A172 (cell line): ENCODE measurements around the gene KIAA1614. TPM values are rescaled to one million over a fixed set of nuclear protein-coding genes. Genes with fewer than 3 reads are reported as not detected.

Experiments used
- DNase-seq: peaks from one replicate; pipeline ENCODE4 v3.0.0-alpha.2; 2015; ENCODE audit warnings: low spot score
- total RNA-seq: library from RNA; depleted of rRNA; stranded (reverse); fragments of >200 nt; shearing (Covaris generic); gene quantifications from 2 replicates; pipeline ENCODE4 v1.2.3, GENCODE V29; 2014

The KIAA1614 gene
- total RNA-seq, 1 experiment from 2014 or later = 9.4 TPM

DNA sequence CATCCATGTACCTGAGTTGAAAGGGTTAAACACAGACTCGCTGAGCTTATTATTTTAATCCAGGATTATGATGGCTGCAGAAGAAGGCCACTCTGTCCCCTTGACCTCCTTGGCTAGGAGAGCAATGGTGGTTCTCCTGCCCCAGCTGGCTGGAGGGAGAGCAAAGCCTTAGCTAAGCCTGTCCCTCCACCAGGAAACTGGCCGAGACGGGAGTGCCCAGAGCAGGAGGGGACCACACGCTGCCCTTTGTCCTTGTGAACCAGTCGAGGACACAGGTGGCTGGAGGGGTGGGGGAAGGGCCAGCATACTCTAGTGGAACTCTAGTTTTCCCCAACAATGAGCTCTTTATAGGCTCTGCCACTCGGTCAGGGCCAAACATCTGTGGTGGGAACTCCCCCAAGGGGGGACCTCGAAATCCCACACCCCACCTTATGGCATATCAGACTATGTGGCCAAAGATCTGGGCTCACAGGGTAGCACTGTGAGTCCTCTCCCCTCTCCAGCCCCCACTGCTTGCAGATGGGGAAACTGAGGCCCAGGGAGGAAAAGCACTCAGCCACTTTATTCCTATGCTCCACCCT lies 12.9 kb downstream of the KIAA1614 start:
- no peak for DNase-seq

GRCh38 chr1:180926164-180926981 lies 13.7 kb downstream of the KIAA1614 start:
- DNase-seq = peak; percentile 66

DNA sequence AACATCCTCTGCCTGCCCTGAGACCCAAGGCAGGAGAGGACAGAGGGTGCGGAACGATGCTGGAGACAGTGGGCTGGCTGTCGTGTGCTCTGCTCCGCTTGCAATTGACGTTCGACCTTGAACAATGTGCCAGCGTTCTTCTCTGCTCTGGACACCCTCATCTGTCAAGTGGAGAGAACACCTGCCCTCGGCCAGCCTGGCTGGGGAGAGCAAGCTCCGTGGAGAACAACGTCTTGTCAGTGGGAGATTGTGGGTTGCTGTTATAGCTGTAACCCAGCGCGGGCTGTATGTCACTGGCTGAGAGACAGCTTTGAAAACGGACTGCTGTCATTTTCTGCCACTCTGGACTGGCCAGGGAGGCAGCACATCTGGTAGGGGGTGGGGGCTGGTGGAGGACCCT lies 14.7 kb downstream of the KIAA1614 start:
- DNase-seq = no peak

- DNase-seq = no peak
Observed at GRCh38 chr1:180927841-180928240, 15.1 kb downstream of the KIAA1614 start.

DNA sequence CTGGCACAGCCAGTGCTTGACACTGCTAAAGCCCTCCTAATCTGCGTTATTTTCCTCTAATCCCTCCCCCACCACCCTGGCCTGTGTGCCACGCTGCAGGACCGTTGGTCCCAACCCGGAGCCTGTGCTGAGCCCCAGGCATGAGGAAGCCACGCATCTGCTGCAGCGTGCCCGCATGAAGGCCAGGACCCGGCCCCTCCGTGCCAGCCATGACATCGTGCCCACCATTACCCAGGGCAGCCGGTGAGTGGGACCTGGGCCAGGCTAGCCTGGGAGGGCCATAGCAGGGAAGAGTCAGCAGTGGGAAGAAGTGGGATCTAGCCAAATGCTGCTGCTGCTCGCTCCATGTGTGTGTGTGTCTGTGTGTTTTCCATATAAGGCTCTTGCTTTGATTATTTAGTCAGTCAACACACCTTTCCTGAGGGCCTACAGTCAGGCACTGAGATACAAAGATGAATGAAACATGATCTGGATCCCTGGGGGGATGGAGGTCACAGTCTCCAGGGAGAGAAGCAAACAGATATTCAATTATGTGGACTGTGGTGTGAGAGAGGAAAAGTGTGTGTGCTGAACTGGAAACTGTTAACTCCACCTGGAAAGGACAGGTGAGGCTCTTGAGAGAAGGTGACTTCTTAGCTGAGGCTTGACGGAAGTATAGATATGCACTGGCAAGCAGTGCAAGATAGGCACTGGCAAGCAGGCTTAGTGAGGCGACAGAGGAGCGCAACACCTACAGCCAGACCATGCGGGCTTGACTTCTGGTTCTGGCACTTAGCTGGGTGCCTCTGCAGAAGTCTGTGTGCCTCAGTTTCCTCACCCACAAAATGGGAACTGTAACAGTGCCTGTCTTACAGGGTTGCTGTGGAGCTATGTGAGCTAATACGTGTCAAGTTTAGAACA lies 15.9 kb downstream of the KIAA1614 start:
- DNase-seq = no peak

DNA sequence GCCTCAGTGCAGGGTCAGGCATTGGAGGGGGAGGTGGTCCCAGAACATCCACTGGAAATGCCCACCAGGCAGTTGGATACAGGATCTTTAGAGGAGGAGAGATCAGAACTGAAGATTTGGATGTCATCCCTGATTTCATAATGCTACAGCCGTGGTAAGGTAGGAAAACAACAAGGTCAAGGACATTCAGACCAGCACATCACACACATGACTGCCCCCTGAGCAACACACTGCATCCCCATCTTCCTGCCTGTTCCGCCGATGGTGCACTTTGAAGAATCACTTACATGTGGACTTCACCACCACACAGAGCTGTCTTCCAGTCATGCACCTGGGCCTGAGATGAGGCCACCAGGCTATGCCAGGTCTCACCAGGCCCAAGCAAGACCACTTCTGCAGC lies 16.7 kb downstream of the KIAA1614 start:
- DNase-seq = no peak

- no peak for DNase-seq
Observed at GRCh38 chr1:180930687-180931086, 18.0 kb downstream of the KIAA1614 start.

- no peak for DNase-seq
Observed at GRCh38 chr1:180931529-180931928, 18.8 kb downstream of the KIAA1614 start.

GRCh38 chr1:180932378-180932777 lies 19.7 kb downstream of the KIAA1614 start:
- no peak for DNase-seq

DNA sequence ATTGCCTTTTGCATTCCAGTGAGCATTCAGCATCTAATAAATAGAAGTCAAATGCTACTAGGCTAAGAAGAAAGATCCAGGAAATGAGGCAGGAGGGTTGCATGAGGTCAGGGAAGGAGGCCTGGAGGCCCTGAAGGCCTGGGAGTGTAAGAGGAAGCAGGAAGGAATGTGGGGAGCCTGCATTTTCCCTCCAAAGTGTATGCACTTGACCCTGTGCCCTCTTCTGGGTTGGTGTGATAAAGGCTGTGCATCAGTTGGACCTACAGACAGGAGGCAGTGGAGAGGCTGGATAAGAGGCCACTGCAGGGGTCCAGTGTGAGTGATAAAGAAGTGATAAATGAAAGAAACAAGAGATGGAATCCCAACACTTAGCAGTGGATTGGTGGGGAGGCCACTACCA lies 20.4 kb downstream of the KIAA1614 start:
- DNase-seq = no peak

- no peak for DNase-seq
Observed at GRCh38 chr1:180934563-180934962, 21.9 kb downstream of the KIAA1614 start.

DNA sequence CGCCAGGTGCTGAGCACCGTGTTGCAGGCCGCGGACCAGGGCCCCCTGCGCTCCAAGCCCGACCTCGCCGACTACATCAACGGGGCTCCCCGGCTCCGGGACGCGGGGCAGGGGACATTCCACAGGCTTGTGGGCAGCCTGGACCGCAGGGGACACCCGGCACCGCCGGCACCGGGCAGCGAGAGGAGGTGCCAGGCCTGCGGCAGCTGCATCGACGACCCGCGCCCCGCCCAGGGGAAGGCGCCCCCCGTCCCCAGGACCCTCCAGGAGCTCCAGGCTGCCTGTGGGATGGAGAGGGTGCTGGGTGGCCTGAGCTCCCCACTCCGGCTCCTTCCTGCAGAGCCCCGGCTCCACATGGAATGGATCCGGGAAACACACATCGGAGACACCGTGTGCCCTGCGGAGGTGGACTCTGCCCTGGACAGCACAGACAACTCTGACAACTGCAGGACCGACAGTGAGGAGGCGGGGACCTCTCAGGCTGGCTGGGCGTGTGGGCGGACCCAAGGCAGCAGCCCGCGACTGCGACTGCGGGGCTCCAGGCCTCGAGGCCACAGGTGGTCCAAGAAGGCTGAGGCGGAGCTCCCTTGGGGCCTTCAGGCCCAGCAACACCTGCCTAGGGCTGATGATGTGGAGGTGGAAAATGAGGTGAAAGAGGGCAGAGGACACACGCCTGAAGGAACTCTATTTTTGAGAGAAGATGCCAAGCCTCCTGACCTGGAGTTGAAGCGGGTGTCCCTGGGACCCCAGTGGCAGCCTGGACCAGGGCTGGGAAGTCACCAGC lies 22.8 kb downstream of the KIAA1614 start:
- no peak for DNase-seq

DNA sequence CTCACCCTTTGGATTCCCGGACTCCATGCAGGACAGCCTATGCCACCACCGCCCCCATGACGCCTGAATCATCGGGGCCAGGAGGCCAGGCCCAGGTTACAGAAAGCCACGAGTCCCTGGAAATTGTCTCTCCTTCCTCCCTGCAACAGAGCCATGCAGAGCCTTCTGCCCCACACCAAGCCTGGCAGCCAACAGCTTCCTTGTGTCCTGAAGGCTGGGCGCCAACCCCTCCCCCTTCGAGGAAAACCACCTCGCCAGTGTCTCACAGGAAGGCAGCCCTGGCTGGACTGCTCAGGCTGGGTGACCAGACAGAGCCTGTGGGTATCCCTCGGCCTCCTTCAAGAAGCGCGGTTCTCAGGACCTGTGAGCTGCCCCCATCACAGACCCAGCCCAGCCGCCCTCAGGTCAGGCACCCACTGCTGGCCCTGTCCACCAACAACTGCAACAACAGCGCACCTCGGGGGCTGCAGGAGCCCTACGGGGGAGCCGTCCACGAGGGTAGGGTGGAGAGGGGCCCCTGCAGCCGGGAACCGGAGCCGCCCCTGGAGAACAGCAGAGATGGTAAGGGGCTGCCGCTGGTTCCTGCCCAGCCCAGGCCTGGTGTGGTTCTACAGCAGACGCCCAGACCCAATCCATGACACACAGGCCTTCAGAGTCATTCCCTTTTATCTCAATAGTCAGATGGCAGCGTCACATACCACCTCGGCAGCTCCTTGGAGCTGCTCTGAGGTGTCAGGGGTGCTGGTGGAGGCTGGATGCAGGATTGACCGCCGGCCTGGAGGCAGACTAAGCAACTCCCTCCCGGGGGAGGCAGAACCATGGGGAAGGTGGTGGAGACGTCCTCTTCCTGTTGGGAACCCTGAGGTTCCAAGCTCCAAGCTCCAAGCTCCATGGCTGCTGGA lies 23.7 kb downstream of the KIAA1614 start:
- DNase-seq = no peak

GRCh38 chr1:180937012-180937372 lies 24.3 kb downstream of the KIAA1614 start:
- DNase-seq = no peak

DNA sequence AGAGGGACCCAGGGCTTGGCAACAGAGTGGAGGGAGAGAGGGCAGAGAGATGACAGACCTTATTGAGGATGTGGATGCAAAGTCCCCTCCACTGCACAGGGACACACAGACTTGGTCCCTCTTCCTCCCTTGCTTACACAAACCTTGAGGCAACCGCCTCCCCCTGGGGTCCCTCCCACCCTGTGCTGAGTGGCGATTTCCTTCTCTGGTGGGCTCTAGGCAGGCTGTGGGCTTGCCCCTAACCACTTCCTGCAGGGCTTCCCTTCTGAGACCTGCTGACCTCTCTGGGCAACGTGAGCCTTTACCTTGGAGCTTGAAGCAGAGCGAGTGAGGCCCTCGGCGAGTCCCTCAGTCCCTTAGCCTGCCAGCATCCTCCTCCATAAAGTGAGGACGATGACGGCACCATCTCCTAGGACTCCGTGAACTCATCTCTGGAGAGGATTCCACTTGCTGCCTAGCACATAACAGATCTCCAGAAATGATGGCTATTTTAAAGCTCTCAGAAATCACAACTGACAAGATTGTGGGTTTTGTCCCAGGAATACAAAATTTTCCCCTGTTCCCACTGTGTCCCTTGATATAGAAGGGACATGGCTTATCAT lies 25.0 kb downstream of the KIAA1614 start:
- DNase-seq = no peak

- DNase-seq = no peak
Observed at GRCh38 chr1:180939073-180939710, 26.5 kb downstream of the KIAA1614 start.

DNA sequence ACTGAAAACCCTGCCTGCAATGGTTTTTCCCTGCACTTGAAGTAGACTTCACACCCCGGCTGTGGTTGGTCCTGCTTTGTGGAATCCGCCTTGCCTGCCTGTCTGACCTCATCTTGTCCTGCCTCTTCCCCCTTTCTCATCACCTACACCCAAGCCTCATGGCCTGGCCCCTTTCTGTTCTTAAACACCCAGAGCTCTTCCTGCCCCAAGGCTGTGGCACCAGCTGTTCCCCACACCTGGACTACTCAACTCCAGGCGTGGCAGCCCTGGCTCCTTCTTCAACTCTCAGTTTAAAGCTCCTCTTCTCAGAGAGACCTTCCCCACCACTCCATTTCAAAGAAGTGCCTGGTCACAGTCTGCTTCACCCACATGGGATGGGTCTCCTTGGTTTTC lies 27.0 kb downstream of the KIAA1614 start:
- DNase-seq = no peak

DNA sequence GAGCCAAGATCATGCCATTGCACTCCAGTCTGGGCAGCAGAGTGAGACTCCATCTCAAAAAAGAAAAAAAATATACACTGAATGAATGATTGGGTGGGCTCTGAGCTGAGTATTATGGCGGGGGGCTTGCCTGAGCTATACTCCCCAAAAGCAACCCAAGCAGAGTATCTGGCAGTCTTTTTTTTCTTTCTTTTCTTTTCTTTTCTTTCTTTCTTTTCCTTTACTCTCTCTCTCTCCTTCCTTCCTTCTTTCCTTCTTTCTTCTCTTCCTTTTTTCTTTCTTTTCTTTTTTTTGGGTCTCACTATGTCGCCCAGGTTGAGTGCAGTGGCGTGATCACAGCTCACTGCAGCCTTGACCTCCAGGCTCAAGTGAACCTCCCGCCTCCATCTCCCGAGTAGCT lies 27.7 kb downstream of the KIAA1614 start:
- DNase-seq = no peak

DNA sequence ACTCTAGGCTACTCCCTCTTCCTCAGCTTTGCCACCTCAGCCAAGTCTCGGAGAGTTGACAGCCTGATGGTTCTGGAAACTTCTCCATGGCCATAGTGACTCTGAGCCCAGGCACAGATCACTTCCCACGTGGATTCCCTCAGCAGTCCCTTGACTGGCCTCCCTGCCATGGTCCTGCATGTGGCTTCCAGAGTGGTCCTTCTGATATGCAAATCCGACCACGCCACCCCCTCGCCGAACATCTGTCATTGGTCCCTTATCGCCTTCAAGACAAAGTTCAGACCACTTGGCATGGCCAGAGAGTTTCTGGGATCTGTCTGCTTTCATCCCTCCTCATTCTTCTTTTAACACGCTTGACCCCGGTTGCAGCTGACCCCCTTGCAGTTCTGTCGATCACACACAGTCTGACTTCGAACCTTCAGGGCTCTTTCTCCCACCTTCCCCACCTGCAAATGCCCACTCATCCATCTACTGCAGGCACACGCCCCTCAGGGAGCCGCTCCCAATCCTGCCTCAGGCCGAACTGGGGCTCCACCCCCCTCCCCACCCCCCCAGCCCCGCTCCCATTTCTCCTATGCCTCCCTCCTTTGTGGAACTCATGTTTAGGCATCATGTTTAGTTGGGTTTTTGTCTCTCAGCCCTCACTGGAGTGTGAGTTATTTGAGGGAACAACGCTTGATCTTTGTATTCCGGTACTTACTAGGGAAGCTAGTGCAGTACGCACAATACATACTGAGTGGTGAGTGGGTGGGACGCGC lies 29.0 kb downstream of the KIAA1614 start:
- no peak for DNase-seq
